Peyer's patch (tissue), 4 donors: Measurements from ENCODE around the gene FAM76A. TPM values are rescaled to one million over a fixed set of nuclear protein-coding genes. Genes with fewer than 3 reads are reported as not detected.

Source experiments
- DNase-seq, 3 donors: peaks; one replicate each; pipeline ENCODE4 v3.0.0-alpha.2; 2017 to 2019
- H3K27ac ChIP-seq, 4 donors: fragments of 200-600 bp; sonication (generic); one replicate each; pipeline ENCODE4 v1.5.1; 2016 to 2019
- H3K27me3 ChIP-seq, 2 donors: fragments of 200-600 bp; sonication (generic); one replicate each; pipeline ENCODE4 v1.5.1; 2019
- H3K36me3 ChIP-seq, 3 donors: fragments of 200-600 bp; sonication (generic); one replicate each; pipeline ENCODE4 v1.5.1; 2016 to 2019
- H3K4me1 ChIP-seq, 4 donors: fragments of 200-600 bp; sonication (generic); one replicate each; pipeline ENCODE4 v1.5.1; 2016 to 2019
- H3K4me3 ChIP-seq, 4 donors: fragments of 200-600 bp; sonication (generic); 1 replicate in 3 of 4; 2 replicates in 1 of 4; pipeline ENCODE4 v1.5.1; 2016 to 2019; ENCODE audit warnings: mild to moderate bottlenecking in 1 of 4
- H3K9me3 ChIP-seq, 4 donors: fragments of 200-600 bp; sonication (generic); one replicate each; pipeline ENCODE4 v1.5.1; 2016 to 2019; ENCODE audit warnings: mild to moderate bottlenecking in 1 of 4
- CTCF ChIP-seq, 6 experiments: fragments of 450-650 bp in 4 of 6; fragments of 200-600 bp in 2 of 6; sonication (generic) in 1 of 6; IDR thresholded peaks; one replicate each; pipeline ENCODE4 v1.5.1; 2017 to 2019; ENCODE audit warnings: antibody characterized with exemption in 6 of 6, mild to moderate bottlenecking in 3 of 6, moderate library complexity in 1 of 6
- POLR2A ChIP-seq, 2 donors: fragments of 450-650 bp; IDR thresholded peaks; one replicate each; pipeline ENCODE4 v1.5.1; 2017; ENCODE audit warnings: antibody characterized with exemption in 2 of 2, mild to moderate bottlenecking in 2 of 2, moderate library complexity in 2 of 2
- total RNA-seq, 4 donors: library from RNA; depleted of rRNA; stranded (reverse); fragments of >200 nt; gene quantifications; one replicate each; pipeline ENCODE4 v1.1.0, GENCODE V29; 2016

The FAM76A gene
- total RNA-seq, 4 donors from 2014 or later, result 9.3 to 62.7 (median 12.8) TPM

GRCh38 chr1:27716262-27716895, 9.4 kb upstream of the FAM76A start:
- Histone ChIP-seq H3K27ac (no peak overlapping the region), H3K9me3 (no peaks in the 10 kb centered on the region), H3K4me3 (no peak overlapping the region), H3K4me1 (no peaks in the 10 kb centered on the region), H3K27me3 (no peaks in the 10 kb centered on the region), H3K36me3 (no peaks in the 10 kb centered on the region)
- DNase-seq, result no peak
- TF ChIP-seq POLR2A (IDR thresholded peaks at IDR 0.05) (no peak), CTCF (IDR thresholded peaks at IDR 0.05) (no peak)

- no peaks in the 10 kb centered on the region for H3K9me3 ChIP-seq
- H3K27ac ChIP-seq, result no peak overlapping the region
- TF ChIP-seq CTCF (IDR thresholded peaks at IDR 0.05) (peak in 2 of 6 experiments; percentile 12 to 26), POLR2A (IDR thresholded peaks at IDR 0.05) (no peak)
- H3K36me3 ChIP-seq, result no peaks in the 10 kb centered on the region
- H3K4me1 ChIP-seq, result no peaks in the 10 kb centered on the region
- H3K4me3 ChIP-seq, result no peak overlapping the region
- H3K27me3 ChIP-seq, result no peaks in the 10 kb centered on the region
- no peak for DNase-seq
Measured at GRCh38 chr1:27719286-27720251, 6.2 kb upstream of the FAM76A start.

GRCh38 chr1:27724961-27725373, 794 bp upstream of the FAM76A start:
- Histone ChIP-seq H3K4me3 (peak overlapping the region; percentile 33 to 98 (median 91)), H3K27ac (peak overlapping the region; percentile 62 to 97 (median 88)), H3K4me1 (peaks cover 0 to 14% (median 2%) of the 10 kb centered on the region in 4 donors), H3K27me3 (no peaks in the 10 kb centered on the region), H3K9me3 (no peaks in the 10 kb centered on the region), H3K36me3 (no peaks in the 10 kb centered on the region)
- TF ChIP-seq CTCF (IDR thresholded peaks at IDR 0.05), result no peak
- TF ChIP-seq POLR2A (IDR thresholded peaks at IDR 0.05), result no peak
- peak in 2 of 3 donors; percentile 48 to 55 for DNase-seq

- H3K4me3 ChIP-seq, result peak overlapping the region; percentile 90 to 98 (median 94)
- H3K27ac ChIP-seq, result peak overlapping the region; percentile 92 to 97 (median 96)
- no peaks in the 10 kb centered on the region for H3K9me3 ChIP-seq
- TF ChIP-seq POLR2A (IDR thresholded peaks at IDR 0.05), result no peak
- peak in 1 of 6 experiments; percentile 8 for TF ChIP-seq CTCF (IDR thresholded peaks at IDR 0.05)
- no peaks in the 10 kb centered on the region for H3K36me3 ChIP-seq
- DNase-seq, result peak in 2 of 3 donors; percentile 42 to 70
- H3K27me3 ChIP-seq, result no peaks in the 10 kb centered on the region
- H3K4me1 ChIP-seq, result peaks cover 0 to 14% (median 2%) of the 10 kb centered on the region in 4 donors
Measured at GRCh38 chr1:27726173-27727044, 648 bp downstream of the FAM76A start.

- Histone ChIP-seq H3K27me3 (no peaks in the 10 kb centered on the region), H3K27ac (no peak overlapping the region), H3K4me3 (peak overlapping the region in 1 of 4 donors; percentile 92), H3K9me3 (no peaks in the 10 kb centered on the region), H3K36me3 (no peaks in the 10 kb centered on the region), H3K4me1 (peaks cover 0 to 14% (median 2%) of the 10 kb centered on the region in 4 donors)
- no peak for TF ChIP-seq CTCF (IDR thresholded peaks at IDR 0.05)
- TF ChIP-seq POLR2A (IDR thresholded peaks at IDR 0.05), result no peak
- no peak for DNase-seq
Measured at GRCh38 chr1:27727126-27727525, 1.4 kb downstream of the FAM76A start.
